Measurements from ENCODE around the gene CST3.
"Not testable (repeated sequence)": the region's sequence is repeated elsewhere in the genome, so short reads cannot be mapped to it uniquely, and the experiment has no call there.

The CST3 gene

DNA sequence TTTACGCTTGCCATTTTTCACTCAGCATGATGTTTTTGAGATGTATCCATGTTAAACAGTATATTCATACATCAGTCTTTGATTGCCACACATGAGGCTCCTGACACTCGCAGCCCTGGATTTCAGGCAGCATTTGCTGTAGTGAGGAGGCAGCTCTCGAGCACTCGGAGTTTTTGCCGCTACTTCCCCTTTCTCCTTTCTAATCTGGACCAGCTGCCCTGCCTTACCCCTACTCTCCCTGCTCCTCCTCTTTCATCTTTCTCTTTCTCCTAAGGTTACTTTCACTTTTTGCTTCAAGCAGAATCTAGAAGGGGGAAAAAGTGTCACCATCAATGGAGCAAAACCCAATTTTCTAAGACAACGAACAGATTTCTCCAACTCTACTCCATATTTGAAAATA, 5.9 kb upstream of the CST3 start:
- no peak for DNase-seq (ENCODE audit: low read depth, low spot score)

DNA sequence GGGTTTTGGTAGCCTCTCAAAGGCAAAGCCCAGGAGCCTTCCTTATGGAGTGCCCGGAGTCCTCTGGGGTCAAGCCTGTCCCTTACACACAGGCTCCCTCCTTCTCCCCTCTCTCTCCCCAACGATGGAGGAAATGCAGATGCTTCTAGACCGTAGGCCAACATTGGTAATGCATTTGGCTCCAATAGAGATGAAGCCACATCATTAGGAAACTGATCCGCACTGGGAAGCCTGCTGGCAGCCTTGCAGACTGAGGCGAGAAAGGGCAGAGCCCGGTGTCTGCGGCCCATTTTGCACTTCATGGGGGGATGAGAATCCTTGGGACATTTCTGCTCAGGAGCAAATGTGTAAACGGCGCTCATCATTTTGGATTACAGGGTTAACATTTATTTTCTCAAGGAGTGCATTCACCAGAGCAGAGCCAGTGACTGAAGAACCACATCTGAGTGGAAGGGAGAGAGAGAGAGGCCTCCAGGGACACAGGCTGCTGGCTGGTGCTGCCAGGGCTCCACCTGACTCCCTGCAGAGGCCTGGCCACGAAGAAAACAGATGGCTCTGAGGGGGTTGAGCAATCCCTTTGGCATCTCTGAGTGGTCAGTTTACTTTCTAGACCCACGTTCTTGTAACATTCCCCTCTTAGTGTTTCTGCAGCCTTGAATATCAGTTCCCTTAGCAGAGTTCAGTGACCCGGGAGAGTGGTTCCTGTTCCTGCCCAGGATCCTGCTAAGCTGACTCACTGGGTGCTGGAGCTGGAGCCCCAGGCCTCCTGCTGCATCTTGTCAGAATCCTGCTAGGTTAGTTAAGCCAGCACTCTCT, 4.4 kb upstream of the CST3 start:
- DNase-seq (ENCODE audit: low read depth, low spot score): no peak

DNA sequence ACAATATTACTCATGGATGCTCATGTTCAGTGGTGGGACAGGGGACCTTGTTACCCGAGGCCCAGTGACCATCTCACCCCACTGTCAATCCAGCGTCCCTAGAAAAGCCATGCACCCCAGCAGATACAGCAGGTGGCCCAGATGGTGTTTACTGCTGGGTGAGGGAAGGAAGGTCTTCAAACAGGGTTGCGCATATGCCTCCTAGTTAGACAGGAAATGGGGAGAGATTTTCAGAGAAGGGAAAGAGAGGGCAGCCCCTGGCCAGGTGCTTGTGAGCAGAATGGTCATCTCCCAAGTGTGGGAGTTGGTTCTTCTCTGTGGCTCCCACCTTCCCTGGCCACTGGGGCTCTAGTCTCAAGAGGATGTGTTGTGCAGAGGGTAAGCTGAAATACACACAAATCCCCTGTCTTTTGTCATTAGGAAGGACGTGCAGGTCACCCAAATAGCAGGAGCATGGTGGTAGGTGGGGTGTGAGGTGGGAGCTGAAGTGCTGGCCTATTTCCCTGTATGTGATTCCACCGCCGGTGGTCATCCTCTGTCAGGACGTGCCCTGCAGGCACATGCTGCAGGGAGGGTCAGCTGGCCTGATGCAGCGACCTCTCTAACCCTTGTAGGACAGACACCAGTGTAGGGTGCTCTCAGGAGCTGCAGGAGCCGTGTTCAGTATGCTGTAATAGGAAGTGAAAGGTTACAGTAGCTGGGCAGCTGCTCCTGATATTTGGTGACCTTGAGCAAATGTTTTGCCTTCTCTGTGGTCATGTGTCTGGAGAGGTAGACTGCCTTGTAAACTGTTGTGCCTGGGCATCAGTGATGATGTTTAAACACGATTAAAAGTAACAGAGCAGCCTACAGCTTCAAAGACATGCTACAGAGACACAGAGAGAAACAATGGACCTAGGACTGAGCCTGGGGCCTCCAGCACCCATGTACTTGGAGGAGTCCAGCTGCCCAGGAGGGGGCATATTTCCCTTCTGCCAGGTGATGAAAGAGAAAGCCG, 3.2 kb upstream of the CST3 start:
- no peak for DNase-seq (ENCODE audit: low read depth, low spot score)

DNA sequence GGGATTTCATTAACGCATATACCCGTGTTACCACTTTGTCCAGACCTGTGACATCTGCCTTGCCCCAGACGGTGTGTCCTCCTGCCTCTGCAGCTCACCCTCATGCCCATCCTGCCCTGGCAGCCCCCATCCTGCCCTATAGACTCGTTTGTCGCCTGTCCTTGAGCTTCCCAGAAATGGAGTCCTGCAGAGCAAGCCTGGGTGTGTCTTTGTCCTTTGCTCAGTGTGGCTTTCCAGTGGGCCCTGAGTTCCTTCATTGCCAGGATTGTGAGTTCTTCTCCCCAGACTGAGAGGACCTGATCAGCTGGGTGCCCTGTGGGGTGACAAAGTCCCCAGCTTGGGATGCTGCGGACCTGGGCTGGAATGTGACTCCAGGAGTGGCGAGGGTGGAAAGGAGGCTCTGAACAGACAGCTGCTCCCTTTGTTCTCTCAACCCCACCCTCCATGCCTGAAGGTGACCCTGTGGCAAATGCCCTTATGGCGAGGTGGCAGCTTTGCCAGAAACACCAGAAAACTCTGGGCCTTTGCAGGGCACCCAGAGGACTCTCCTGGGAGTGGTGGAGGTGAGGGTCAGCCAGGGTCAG, 2.4 kb upstream of the CST3 start:
- DNase-seq (ENCODE audit: low read depth, low spot score): no peak

DNA sequence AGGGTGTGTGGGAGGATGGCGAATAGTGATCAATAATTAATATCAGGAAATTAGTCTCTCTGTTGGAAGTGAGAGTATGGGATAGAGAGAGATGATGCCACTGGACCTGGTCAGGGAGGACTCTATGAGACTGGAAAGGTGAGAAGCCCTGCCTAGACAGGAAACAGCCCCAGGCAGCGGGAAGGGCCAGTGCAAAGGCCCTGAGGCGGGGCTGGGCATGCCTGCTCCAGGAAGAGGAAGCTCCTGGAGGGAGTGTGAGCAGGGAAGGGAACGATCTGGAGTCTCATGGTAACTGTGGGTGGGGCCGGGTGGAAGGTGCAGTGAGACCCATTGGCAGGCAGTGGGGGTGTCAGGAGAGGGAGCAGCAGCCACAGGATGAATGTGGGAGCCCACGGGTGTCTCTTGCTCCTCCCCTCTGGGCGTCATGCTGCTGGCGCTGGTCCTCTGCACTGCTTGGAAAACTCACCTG, 1.8 kb upstream of the CST3 start:
- DNase-seq (ENCODE audit: low read depth, low spot score): no peak

DNA sequence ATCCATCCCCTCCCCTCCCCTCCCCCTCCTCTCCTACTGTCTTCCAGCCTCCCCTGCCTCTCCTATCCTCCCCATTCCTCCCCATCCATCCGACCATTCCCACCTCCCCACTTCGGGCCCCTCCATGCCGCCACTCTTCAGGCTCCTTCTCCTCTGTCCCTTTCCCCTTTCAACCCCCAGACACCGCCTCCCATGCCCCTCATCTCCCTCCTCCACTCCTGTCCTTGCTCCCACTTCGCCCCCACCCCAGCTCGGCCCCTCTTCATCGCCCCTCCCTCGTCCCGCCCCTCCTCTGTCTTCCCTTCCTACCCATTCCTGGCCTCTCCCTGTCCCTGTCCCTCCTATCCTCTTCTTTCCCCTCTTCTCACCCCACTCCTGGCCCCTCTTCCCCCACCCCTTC, 554 bp upstream of the CST3 start:
- no peak for DNase-seq (ENCODE audit: low read depth, low spot score)

DNA sequence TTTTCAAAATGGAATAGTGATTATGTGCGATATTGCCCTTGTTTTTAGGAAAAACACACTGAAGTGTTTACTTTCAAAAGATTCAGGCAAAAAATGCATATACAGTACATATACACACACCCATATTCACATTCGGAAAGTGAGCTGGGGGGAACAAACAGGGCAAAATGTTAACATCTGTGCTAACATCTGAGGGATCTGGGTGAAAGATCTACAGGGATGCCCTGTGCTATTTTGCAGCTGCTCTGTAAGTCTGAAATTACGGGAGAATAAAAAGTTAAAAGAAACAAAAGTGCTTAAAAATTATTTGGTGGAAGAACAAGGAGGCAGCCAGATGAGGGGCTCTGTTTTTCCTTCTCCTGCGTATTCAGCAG, 860 bp downstream of the CST3 start:
- DNase-seq (ENCODE audit: low read depth, low spot score): no peak

DNA sequence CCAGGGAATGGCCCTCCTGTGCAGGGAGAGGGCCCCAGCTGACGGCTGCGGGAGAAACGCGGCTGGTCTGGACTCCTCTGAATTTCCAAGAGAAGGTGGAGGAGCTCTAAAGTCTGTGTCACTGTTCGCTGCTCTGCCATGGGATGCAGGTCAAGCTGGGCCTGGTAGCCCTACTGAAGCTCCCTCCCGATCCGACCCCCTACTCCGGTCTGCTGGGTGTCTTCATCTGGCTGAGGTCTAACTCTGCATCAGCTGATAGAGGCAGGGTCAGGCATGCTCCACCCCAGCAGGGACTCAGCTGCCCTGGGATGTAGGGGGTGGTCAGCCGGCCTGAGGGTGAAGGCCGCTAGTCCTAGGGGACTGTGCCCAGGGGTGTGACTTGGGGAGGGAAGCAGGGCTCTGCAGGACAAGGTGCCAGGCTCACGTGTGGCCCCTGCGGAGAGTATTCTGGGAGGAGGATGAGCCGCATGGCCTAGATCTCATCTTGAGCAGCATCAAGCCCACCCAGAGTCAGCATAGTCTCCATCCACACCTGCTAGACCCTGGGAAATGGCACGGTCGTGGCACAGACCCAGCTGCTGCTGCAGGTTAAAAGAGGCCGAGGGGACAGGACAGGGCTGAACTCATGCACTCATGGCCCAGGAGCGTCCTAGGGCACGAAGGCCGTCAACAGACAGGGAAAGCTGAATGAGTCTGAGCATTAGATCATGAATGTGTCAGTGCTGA, 1.4 kb downstream of the CST3 start:
- DNase-seq (ENCODE audit: low read depth, low spot score): no peak

DNA sequence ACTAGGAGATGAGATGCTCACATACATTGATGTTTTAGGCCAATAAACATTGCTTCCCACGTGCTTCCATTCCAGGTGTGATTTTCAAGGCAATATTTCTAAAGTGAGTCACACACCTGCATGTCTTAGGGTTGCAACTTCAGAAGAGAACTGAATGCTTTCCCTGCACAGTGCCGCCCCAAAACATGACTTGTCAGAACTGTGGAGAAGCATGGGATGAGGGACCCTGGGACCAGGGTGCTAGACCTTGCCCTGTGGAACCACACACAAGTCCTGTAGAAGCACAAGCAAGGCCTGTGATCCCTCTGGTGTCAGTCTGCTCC, 2.0 kb downstream of the CST3 start:
- DNase-seq (ENCODE audit: low read depth, low spot score): not testable (repeated sequence)

DNA sequence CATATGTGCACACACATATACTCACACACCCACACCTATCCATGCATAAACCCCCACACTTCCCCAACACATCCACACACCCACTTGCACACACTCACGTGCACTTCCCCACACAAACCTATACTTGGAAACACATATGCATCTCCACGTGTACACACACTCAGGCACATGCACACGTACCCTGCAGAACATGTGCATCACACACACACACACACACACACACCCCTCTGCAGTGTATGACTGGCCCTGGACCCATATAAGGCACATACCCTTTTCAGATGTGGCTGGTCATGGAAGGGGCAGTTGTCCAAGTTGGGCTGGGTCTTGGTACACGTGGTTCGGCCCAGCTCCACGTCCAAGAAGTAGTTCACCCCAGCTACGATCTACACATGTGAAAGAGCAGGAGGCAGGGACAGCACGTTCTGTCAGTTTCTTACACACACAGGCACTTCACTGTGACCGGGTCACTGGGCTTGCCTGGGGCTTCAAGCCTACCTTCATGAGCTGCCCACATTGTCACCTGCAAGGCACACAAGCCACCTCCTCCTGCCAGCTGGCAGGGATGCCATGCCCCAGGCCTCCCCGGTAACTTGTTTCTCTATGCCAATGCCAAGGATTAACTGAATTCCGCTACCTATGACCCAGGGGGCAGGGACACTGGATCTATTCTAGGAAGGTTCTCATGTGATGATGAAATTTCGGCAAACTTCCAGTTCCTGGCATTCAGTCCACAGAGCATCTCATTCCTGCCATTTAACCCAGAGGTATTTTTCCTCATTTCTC, 2.6 kb downstream of the CST3 start:
- DNase-seq (ENCODE audit: low read depth, low spot score): no peak

DNA sequence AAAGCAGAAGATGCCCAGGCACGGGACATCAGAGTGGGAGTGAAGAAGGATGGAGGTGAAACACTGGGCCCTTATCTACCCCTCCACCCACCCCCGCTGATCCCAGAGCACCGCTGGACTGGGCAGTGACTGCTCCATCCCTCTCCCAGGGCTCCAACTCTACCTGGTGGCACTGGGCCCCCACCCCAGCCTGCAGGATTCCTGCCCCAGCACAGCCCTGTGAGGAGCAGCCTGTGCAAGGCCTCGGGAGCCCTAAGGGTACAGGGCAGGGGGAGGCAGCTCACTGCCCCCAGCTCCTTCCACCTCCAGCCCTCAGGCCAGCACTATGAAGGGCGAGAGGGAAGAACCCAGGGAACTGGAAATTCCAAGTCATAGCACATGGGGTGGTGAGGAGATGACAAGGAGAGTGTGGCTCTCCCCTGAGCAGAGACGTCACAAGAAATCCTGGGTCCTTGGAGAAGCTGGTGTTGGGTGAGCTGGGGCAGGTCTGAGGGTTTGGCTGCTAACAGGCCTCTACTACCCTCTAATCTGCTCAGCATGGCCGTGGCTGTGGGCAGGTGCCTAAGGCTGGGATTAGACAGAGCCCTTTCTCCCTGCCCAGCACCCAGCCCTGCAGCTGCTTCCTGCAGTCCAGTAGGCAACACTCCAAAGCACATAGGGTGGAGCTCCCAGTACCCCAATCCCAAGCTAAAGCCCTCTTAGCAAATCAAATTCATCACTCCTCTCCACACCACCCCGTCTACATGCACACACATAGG, 3.5 kb downstream of the CST3 start:
- no peak for DNase-seq (ENCODE audit: low read depth, low spot score)

DNA sequence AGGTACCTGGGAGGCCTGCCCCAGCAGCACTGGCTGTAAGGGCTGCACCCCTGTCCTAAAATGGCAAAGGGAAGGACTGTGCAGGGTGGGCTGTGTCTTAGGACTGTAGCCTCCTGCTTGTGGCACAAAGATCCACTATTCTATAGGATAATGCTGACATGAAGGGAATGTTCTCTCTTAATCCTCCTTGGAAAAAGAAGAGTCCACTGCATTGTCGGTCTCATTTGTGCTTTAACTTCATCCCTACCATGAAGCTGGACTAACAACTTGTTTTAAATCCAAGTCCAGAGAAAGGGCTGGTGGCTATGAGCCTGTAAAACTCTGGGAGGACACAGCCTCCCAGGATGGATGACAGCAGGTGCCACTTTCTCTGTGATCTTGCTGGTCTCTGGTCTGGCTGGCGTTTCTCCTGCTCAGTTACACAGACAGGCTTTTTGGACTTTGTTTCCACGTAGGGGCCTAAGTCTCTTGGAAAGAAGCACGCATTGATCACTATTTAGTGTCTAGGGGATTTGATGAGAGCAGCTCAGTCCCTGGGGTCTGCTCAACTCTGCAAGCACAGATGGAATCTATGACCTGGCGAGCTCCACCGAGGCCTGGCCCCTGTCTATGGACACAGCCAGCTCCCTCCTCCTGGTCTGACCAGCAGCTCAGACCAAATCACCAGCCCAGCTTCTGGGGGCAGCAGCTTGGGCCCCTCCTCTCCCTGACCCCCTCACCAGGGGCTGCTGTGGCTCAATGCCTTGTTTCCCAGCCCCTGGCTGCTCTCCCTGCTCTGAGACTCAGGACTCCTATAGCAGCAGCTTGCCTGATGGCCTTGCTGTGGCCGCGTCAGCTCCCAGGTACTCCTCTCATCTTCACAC, 4.8 kb downstream of the CST3 start:
- DNase-seq (ENCODE audit: low read depth, low spot score): no peak

DNA sequence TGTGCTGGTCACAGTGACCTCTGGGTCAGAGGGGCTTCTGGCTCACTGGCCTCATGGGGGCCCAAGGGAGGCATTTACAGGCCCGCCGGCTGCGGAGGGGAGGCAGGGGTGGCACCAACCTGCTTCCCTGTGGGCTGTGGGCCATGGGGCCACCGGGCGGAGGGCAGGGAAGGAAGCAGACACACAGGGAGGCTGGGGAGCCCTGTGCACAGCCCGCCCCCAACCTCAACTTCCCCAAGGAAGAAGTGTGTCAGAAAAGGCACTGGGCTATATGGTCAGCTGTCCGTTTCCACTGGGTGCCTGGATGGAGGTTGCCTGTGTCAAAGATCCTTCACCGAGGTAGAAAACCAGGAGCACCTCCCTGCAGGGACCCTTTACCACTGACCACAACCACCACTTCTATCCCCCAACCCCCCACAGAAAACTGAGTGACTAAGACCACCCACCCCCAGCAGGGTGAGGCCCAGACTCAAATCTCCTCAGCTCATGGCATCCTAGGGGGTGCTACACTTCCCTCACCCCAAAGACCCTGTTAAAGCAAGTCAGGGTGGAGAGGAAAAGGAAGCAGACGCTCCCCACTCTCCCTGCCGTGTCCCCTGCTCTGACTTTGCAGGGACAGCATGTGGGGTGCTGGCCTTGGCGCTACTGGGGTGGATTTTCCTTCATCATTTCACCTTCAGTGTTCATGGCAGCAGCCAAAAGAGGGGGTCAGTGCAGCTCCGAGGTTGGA, 5.6 kb downstream of the CST3 start:
- DNase-seq (ENCODE audit: low read depth, low spot score): no peak

DNA sequence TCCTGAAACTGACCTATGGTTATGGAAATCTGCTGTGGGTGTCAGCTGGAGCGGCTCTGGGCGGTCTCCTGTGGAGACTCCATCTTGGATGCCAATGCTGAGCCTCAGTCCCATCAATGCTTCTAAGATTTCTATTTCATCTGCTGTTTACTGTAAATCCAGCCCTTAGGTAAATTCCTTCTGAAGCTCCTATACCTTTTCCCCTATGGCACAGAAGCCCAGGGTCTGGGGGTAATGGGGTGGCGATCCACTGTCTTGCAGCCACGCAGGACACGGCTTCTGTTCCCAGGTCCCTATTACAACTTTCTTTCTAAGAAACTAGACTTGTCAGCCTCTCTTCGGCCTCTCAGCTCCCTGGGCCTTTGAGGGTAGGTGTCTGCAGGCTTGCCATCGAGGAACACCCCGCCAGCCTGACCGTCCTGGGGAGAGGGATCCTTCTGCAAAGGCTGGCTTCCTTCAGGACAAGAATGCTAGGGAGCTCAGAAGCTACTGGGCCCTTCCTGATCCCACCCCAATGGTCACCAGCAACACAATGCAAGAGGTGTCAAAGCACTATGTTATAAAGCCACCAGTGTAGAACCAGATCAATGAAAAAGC, 6.4 kb downstream of the CST3 start:
- DNase-seq (ENCODE audit: low read depth, low spot score): no peak

DNA sequence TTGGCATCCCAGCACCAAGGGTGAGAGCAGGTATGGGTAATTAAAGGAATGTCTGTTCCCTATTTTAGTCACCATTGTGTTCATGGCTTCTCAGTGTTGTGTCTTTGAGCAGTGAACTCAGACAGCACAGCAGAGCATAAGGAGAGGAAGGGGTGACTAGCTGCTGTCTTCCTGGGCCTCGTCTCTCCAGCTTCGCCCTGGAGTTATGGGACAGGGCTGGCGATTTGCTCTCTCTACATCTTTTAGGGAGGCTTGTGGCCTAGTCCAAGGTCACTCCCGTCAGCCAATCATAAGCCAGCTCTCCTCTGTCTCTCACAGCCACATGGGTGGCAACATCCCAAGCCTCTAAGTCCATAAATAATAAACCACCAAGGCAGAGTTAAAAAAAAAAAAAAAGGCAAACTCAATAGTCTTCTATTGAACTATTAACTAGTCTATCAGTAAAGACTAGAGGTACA, 7.3 kb downstream of the CST3 start:
- no peak for DNase-seq (ENCODE audit: low read depth, low spot score)

DNA sequence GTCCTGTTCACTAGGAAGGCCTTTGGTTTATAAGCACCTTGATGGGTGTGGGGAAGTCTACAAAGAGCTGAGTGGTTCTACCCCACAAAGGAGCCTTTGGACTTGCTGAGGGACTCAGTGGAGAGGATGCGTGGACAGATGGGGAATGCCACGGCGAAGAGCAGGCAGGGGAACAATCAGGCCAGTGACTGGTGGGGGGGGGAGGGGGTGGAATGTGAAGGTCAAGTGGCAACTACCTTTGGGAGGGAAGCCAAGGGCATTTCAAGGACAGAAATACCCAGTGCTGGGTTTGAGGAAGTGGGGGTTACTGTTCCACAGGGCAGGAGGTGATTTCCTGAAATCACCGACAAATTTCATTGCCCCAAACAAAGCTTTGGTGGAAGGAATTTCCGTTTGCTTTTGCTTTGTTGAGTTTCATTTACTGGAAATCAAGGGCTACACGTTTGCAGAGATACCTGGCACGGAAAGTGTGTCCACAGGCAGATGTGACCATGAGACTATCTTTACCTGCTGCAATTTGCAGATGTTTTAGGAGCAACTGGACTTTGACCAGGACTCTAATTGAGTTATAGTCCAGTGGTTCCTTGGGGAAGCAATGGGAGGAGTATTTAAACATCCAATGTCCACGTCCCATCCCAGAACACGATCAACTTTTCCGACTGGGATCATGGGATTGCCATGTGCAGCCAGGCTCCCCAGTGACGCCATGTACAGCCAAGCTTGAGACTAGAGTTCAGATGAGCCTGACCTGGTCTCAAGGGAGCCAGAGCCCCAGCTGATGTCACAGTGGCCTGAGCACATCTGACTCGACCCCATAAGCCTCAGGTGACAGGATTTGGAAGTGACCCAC, 8.0 kb downstream of the CST3 start:
- no peak for DNase-seq (ENCODE audit: low read depth, low spot score)

DNA sequence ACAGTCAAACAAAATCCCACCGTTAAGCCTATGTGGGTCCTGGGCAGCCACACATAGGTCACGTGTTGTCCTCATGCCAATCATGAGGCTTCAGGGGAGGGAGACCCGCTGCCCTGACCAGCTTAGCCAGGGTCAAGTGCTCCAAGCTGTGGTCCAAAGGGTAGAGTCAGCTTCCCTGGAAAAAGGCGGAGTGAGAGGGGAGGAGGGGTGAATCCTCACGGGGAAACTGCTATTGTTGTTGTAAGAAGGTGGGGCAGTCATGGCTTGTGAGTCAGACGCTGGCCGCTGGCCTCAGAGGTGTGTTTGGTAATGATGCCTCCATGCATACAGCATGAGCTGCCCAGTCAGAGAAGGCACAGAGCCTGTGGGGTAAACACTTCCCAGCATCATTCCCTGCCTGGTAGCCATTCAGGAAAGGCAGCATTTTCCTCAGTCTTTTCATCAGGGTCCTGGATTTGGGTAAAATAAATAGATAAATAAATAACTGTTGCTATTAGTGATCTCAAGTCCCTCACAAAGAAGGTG, 8.7 kb downstream of the CST3 start:
- no peak for DNase-seq (ENCODE audit: low read depth, low spot score)

All from activated naive CD8-positive, alpha-beta T cell treated with anti-CD3 and anti-CD28 coated beads, Interleukin-2, amount 50 U/mL, for 16 hours (primary cell).